ENCODE measurements around the gene MTX1. TPM values are rescaled to one million over a fixed set of nuclear protein-coding genes. Genes with fewer than 3 reads are reported as not detected.

Gene MTX1
- total RNA-seq, 6 donors from 2014 or later, result 23.0 to 68.4 (median 37.4) TPM

DNA sequence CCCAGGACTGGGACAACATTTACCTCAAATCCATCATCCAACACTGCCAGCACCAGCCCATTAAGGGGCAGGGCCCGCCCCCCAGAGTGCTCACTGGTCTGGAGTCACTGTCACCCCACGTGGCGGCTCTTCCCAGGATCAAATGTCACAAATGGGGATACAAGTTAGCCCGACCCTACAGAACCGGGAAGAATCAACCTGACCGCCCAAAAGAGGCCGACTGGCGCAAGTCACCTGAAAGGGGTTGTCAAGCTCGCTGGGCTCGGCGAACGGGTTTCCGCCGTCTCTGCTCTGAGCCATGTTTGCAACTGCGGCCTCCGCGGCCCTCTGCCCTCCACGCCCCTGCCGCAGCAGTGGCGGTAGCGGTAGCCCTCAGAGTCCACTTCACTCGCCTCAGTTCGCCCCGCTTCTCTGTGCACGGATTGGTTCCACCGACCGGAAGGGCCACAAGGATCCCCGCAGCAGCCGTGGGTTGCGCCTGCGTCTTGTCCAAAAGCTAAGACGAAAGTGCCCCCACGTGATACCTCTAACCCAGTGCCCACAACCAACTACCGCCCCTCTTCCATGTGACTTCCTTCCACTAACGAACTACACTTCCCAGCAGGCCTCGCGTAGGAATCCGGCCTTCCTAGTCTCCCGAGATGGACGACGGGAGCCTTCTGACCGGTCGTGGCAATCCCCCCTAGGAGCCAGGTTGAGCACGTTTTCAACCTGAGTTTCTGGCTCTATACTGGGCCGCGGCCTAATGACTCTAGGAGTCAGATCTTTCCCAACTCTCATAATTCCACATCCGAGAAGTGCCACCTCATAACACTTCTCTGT is 53.6 kb downstream of the MTX1 start, which contains the start of gene SCAMP3:
Gene SCAMP3, minus strand, starts transcription at position 509 of the 822 bp plus-strand sequence. Its CDS starts 209 bp downstream, at position 300.
- TF ChIP-seq POLR2A (IDR thresholded peaks at IDR 0.05) (peak in 3 of 4 donors; percentile 44 to 83 (median 64)), POLR2AphosphoS5 (IDR thresholded peaks at IDR 0.05) (peak; percentile 76 to 79), EP300 (IDR thresholded peaks at IDR 0.05) (peak in 1 of 4 donors; percentile 5)
- TF ChIP-seq, protein P1, sequence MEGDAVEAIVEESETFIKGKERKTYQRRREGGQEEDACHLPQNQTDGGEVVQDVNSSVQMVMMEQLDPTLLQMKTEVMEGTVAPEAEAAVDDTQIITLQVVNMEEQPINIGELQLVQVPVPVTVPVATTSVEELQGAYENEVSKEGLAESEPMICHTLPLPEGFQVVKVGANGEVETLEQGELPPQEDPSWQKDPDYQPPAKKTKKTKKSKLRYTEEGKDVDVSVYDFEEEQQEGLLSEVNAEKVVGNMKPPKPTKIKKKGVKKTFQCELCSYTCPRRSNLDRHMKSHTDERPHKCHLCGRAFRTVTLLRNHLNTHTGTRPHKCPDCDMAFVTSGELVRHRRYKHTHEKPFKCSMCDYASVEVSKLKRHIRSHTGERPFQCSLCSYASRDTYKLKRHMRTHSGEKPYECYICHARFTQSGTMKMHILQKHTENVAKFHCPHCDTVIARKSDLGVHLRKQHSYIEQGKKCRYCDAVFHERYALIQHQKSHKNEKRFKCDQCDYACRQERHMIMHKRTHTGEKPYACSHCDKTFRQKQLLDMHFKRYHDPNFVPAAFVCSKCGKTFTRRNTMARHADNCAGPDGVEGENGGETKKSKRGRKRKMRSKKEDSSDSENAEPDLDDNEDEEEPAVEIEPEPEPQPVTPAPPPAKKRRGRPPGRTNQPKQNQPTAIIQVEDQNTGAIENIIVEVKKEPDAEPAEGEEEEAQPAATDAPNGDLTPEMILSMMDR (IDR thresholded peaks at IDR 0.05), result no peak
- 1 to 2% methylated on average over 19 to 43 of the region's 47 CpGs for WGBS, 2 donors
- H3K4me1 ChIP-seq, result peaks cover 15 to 27% (median 19%) of the 10 kb centered on the region in 4 donors
- H3K27ac ChIP-seq, result peak within 1 kb of the TSS; percentile 74 to 90 (median 82)
- DNase-seq (peak; percentile 91 to 99), ATAC-seq (ENCODE audit: low FRiP score in 2 of 2) (peak; percentile 98 to 99)
- no peaks in the 10 kb centered on the region for H3K27me3 ChIP-seq
- H3K36me3 ChIP-seq, result peaks cover 13 to 74% (median 50%) of the 10 kb centered on the region in 4 donors
- H3K9me3 ChIP-seq, result no peaks in the 10 kb centered on the region
- peak within 1 kb of the TSS; percentile 70 to 97 (median 84) for H3K4me3 ChIP-seq

DNA sequence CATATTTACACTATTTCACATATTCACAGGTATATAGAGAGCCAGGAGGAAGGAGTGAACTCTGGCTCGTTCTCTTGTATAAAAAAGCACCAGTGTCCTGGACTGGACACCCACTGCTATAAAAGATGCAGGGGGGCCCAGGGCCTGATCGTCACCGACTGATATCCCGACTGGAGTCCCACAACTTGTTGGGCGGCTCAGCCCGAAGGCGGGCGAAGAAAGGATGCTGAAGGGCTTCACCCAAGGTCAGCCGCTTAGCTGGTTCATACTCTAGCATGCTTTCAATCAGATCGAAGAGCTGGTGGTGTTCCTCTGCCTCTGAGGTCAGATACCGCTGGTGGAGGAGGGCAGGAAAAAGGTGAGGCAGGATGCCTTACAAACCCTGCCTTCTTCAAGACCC is 54.6 kb downstream of the MTX1 start:
- Histone ChIP-seq H3K36me3 (peaks cover 21 to 74% (median 58%) of the 10 kb centered on the region in 4 donors), H3K9me3 (no peaks in the 10 kb centered on the region), H3K27ac (peak overlapping the region in 2 of 4 donors; percentile 76 to 87), H3K4me3 (no peak overlapping the region), H3K27me3 (no peaks in the 10 kb centered on the region), H3K4me1 (peaks cover 15 to 27% (median 19%) of the 10 kb centered on the region in 4 donors)
- ATAC-seq (ENCODE audit: low FRiP score in 2 of 2) (no peak), DNase-seq (no peak)
- TF ChIP-seq EP300 (IDR thresholded peaks at IDR 0.05), result no peak
- TF ChIP-seq POLR2A (IDR thresholded peaks at IDR 0.05), result no peak
- TF ChIP-seq, protein P1 (IDR thresholded peaks at IDR 0.05), result no peak
- TF ChIP-seq POLR2AphosphoS5 (IDR thresholded peaks at IDR 0.05), result no peak
- 86 to 89% methylated on average over 11 of the region's 11 CpGs for WGBS, 2 donors

Other genes starting within 250 kb of the MTX1 start
- 10 to 100 TPM; 20.1 to 41.9 (median 27.5) TPM for gene PYGO2, start 246.9 kb upstream of the MTX1 start, total RNA-seq
- gene SHC1, start 237.9 kb upstream of the MTX1 start, total RNA-seq, result 100 to 1,000 TPM in 1 of 6 donors, 10 to 100 TPM in 5; 55.5 to 130 (median 69.1) TPM
- 10 to 100 TPM in 5 of 6 donors, 1 to 10 TPM in 1; 9.9 to 31.1 (median 22.5) TPM for gene CKS1B, start 234.0 kb upstream of the MTX1 start, total RNA-seq
- gene FLAD1, start 225.4 kb upstream of the MTX1 start, total RNA-seq, result 10 to 100 TPM; 15.6 to 62.9 (median 29.8) TPM
- 1 to 10 TPM in 1 of 6 donors, under 1 TPM in 1, not detected in 4; 0.57 to 1.0 TPM for gene LENEP, start 215.1 kb upstream of the MTX1 start, total RNA-seq
- gene ZBTB7B, start 205.9 kb upstream of the MTX1 start, total RNA-seq, result 10 to 100 TPM; 43.9 to 88.2 (median 66.2) TPM
- 1 to 10 TPM in 4 of 6 donors, under 1 TPM in 2; 0.49 to 2.1 (median 1.1) TPM for gene DCST2, start 174.9 kb upstream of the MTX1 start, total RNA-seq
- gene DCST1, start 174.9 kb upstream of the MTX1 start, total RNA-seq, result under 1 TPM in 1 of 6 donors, not detected in 5; 0.89 TPM
- gene ADAM15, start 157.4 kb upstream of the MTX1 start, total RNA-seq, result 100 to 1,000 TPM in 4 of 6 donors, 10 to 100 TPM in 2; 52.1 to 246 (median 106) TPM
- gene EFNA4, start 145.0 kb upstream of the MTX1 start, total RNA-seq, result 1 to 10 TPM; 2.8 to 8.1 (median 7.0) TPM
- gene EFNA3, start 129.9 kb upstream of the MTX1 start, total RNA-seq, result 1 to 10 TPM in 4 of 6 donors, under 1 TPM in 2; 0.33 to 2.1 (median 1.4) TPM
- gene EFNA1, start 80.8 kb upstream of the MTX1 start, total RNA-seq, result 100 to 1,000 TPM; 131 to 226 (median 164) TPM
- gene SLC50A1, start 72.8 kb upstream of the MTX1 start, total RNA-seq, result 10 to 100 TPM; 19.9 to 49.9 (median 42.7) TPM
- gene DPM3, start 68.2 kb upstream of the MTX1 start, total RNA-seq, result 100 to 1,000 TPM in 2 of 6 donors, 10 to 100 TPM in 3, not detected in 1; 25.1 to 112 (median 67.5) TPM
- 100 to 1,000 TPM in 4 of 6 donors, 10 to 100 TPM in 2; 47.1 to 166 (median 131) TPM for gene KRTCAP2, start 35.4 kb upstream of the MTX1 start, total RNA-seq
- under 1 TPM in 3 of 6 donors, not detected in 3; 0.30 to 0.64 (median 0.57) TPM for gene TRIM46, start 34.8 kb upstream of the MTX1 start, total RNA-seq
- gene THBS3, start 798 bp upstream of the MTX1 start, total RNA-seq, result 10 to 100 TPM; 18.3 to 97.4 (median 27.6) TPM
- 10 to 100 TPM in 5 of 6 donors, 1 to 10 TPM in 1; 9.3 to 30.3 (median 20.6) TPM for gene ENTREP3, start 46.8 kb downstream of the MTX1 start, total RNA-seq
- 10 to 100 TPM; 61.5 to 96.1 (median 70.4) TPM for gene SCAMP3, start 53.7 kb downstream of the MTX1 start, total RNA-seq
- gene CLK2, start 64.8 kb downstream of the MTX1 start, total RNA-seq, result 10 to 100 TPM; 32.7 to 92.2 (median 48.1) TPM
- 1 to 10 TPM; 1.1 to 6.3 (median 2.6) TPM for gene HCN3, start 68.8 kb downstream of the MTX1 start, total RNA-seq
- gene PKLR, start 92.7 kb downstream of the MTX1 start, total RNA-seq, result under 1 TPM in 2 of 6 donors, not detected in 4; 0.14 to 0.17 TPM
- 100 to 1,000 TPM; 129 to 256 (median 179) TPM for gene FDPS, start 100.2 kb downstream of the MTX1 start, total RNA-seq
- gene RUSC1, start 112.2 kb downstream of the MTX1 start, total RNA-seq, result 10 to 100 TPM; 21.4 to 41.9 (median 31.2) TPM

Measured in upper lobe of left lung (tissue), 6 donors.